SKM-1 treated with dmso at 0.1 percent for 144 hours (cell line): ENCODE results near the gene PPP1R15A.
"Not testable (repeated sequence)": the region's sequence is repeated elsewhere in the genome, so short reads cannot be mapped to it uniquely, and the experiment has no call there.

ENCODE experiments used
- DNase-seq: peaks from one replicate; lab custom pipeline; 2025; ENCODE audit not compliant: unreplicated experiment; lab: John Stamatoyannopoulos, UW

The PPP1R15A gene

DNA sequence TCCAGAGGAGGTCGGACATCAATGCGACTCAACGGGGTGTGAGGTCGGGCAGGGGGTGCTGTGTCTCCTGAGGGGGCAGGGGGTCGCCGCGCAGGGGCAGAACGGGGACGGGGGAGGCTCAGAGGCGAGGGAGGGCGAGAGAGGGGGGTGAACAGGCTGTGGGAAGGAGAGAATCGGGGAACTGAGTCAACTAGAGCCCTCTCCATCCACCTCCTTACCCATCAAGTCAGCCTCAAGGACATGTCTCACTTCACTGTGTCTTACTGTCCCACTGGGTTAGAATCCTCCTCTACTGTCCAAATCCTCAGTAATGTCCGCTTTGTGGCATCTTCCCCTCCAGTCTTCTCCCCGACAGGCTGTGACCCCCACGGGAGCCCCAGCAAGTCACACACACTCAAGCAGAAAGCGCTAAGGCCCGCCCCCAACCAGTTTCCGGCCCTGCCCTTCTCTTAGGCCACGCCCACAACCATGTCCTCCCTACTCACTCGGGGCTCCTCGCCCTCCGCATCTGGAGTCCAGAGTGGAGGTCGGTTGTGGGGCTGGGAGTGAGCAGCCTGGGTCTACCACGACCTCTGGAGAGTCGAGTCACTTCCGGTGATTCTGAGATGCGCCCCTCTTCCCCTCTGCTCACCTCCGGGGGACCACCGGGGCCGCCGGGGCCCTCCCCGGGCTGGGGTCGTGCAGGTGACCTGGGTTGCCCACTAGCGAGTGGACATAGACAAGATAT lies 13.1 kb upstream of the PPP1R15A start:
- DNase-seq, result no peak

DNA sequence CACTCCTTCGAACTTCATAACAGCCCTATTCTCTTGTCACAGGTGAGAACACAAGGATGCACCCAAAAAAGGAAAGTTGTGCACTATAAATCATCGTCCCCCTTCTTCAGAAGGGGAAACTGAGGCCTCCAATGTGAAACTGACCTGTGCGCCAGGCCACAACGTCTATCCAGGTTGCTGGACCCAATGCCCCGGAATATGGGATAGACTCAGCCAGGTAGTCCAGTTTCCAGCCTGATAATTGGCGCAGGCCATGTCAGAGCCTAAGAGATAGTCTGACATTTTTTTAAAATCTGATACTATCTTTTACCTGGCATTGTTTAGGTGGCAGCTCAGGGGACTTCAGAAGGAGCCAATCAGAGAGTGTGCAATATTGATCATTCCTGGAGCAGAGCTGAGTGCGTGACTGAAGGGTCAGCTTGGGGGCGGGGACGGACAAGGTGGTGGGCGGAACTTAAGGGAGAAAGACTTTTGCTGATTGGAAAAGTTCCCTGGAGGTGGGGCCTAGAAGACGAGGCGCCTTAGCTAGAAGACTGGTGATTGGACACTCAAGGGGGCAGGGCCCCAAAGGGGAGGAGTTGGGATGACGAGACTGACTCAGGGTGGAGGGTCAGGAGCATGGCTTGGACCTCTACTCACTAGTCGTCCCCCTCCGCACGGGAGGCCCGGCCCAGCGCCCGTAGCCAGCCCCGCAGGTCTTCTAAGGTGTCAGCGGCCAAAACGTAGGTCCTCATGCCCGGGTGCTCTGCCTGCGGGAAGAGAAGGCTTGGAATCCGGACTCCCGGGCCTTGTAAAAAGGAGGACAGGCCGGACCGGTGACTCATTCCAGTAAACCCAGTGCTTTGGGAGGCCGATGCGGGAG lies 12.3 kb upstream of the PPP1R15A start:
- DNase-seq, result no peak

DNA sequence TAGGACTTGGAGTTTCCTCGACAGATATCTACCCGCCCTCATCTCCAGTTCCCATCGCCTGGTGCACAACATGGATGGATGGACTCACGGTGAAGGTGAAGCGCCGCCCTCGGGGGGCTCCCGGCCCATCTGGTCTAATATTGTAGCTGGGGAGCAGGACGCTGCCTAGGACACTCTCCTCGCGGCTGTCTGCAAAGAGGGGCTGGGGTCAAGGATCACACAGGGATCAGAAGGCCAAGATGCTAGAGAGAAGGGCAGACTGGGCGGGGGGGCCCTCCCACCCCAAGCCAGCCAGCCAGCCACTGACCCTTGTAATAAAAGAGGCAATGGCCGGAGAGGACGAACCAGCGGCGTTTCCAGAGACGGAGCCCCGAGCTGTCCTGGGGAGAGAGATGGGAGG lies 10.9 kb upstream of the PPP1R15A start:
- no peak for DNase-seq

DNA sequence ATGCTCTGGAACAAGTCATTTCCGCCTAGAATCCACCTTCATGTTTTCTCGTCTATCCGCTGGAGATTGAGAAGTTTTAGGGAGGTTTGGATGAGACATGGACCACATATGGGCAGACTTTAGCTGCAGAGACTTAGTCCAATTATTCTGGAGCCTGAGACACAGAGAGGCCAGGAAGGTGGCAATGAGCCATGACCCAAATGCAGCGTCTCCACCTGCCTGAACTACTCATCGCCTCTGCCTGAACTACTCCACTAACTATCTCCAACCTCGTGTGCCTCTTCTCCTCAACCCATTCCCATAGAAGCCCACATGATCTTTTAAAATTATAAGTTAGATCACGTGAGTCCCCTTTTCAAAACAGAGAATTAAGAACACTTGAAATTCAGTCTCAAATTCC lies 9.4 kb upstream of the PPP1R15A start:
- no peak for DNase-seq

DNA sequence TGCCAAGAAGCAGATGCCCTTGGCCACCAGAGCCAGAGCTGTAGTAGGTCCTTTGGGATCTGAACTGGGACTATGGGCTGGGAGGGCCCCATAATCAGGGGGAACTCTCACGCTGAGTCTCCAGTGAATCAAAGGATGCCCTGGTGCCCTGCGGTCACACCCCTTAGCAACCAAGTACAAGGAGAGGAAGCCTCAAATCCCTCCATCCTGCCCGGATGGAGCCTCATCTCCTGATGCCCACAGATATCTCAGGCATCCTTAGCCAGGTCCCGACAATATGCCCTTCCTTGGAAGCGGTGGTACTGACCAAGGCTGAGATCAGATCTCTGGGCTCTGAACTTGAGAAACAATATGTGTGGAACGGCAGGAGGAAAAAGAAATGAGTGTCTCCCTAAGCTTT lies 5.5 kb upstream of the PPP1R15A start:
- DNase-seq, result no peak

DNA sequence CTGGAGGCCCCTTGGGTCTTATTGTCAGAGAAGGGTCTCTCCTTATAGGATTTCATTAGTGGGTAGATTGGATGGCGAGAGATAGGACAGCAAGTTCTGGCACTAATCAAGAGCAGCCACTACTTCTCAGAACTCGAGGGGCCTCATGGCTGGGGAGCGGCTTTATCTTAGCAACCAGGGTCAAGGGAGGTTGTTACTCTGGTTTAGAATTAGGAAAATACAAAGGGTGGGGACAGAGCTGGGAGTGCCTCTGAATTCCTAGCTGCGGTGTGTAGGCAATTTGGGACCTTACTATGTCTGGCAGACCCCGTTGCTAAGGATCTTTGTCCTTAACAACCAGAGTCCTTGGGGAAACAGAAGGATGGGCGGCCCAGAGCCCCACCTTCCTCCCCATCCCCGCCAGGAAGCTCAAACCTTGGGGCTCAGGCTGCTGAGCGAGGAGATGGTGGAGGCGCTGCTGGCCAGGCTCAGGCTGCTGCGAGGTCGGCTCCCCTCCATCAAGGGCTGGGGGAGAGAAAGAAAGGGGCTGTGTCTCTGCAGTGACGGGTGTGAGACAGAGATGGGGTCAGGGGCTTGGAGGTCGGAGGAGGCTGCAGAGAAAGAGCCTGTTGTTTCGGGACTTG lies 5.0 kb upstream of the PPP1R15A start:
- DNase-seq, result no peak

DNA sequence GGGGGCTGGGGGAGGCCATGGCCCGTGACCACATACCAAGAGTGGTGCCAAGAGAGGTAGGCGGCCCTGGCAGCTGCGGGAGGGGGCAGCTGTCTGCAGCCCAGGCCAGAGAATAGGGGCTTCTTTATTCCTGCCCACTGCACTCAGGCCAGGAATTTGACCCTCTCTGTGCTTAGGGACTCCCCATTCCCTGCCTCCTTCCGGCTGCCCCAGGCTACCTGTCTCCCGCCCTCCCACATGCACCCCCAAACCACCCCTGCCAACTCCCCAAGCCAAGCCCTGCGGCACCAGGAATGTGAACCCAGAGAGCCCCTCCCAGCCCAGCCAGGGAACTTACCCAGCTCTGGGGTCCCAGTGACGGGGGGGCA lies 4.5 kb upstream of the PPP1R15A start:
- no peak for DNase-seq

DNA sequence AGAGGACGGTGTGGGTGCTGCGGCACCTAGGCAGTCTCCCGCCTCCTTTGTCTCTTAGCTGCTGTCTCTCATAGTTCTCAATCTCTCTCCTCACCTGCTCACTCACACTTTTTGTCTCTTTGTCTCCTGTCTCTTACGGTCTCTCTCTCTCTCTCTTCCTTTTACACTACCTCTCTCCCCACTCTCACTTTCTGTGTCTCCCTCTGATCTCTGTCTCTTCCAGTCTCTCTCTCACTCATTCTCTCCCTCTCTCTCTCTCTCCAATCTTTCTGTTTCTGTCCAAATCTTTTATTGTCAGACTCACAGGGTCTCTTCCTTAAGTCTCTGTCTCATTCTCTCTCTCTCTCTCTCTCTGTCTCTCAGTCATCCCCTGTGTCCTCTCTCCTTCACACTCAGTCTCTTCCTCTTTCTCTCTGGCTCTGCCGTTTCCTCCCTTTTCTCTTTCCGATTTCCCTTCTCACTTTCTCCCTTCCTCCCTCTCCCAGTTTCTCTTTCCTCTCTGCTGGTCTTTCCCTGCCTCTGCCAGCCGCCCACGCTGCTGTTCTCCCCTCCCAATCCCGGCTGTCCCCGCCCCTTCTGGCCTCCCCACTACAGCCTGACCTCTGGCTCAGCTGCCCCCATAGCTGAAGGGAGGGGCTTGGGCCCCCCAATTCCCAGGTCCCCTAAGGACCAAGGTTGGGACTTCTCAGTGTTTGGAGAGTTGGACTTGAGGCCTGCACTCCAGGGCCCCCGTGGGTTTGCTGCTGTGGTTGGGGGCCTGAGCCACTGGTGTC lies 3.9 kb upstream of the PPP1R15A start, which contains the start of gene PLEKHA4:
TSS of gene PLEKHA4 (minus strand) at position 504 of the 773 bp plus-strand sequence. CDS start 997 bp downstream, outside the sequence.
- no peak for DNase-seq

DNA sequence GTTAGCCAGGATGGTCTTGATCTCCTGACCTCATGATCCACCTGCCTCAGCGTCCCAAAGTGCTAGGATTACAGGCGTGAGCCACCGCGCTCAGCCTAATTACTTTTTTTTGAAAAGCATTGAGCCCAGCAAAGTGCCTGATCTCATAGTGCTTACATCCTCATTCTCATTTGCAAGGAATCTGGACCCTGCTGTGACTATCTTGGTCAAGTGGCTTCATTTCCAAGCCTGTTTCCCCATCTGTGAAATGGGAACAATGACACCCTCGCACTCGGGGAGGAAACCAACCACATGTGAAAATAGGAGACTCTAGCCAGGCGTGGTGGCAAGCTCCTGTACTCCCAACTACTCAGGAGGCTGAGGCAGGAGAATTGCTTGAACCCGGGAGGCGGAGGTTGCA lies 2.2 kb upstream of the PPP1R15A start:
- DNase-seq, result no peak

DNA sequence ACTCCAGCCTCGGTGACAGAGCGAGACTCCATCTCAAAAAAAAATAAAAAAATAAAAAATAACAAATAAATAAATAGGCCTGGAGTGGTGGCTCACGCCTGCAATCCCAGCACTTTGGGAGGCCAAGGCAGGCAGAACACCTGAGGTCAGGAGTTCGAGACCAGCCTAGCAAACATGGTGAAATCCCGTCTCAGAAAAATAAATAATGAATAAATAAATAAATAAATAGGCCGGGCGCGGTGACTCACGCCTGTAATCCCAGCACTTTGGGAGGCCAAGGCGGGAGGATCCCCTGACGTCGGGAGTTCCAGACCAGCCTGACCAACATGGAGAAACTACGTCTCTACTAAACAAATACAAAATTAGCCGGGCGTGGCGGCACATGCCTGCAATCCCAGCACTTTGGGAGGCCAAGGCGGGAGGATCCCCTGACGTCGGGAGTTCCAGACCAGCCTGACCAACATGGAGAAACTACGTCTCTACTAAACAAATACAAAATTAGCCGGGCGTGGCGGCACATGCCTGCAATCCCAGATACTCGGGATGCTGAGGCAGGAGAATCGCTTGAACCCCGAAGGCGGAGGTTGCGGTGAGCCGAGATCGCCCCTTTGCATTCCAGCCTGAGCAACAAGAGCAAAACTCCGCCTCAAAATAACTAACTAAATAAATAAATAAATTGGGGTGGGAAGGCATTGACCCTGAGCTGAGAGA lies 595 bp upstream of the PPP1R15A start:
- DNase-seq, result not testable (repeated sequence)

DNA sequence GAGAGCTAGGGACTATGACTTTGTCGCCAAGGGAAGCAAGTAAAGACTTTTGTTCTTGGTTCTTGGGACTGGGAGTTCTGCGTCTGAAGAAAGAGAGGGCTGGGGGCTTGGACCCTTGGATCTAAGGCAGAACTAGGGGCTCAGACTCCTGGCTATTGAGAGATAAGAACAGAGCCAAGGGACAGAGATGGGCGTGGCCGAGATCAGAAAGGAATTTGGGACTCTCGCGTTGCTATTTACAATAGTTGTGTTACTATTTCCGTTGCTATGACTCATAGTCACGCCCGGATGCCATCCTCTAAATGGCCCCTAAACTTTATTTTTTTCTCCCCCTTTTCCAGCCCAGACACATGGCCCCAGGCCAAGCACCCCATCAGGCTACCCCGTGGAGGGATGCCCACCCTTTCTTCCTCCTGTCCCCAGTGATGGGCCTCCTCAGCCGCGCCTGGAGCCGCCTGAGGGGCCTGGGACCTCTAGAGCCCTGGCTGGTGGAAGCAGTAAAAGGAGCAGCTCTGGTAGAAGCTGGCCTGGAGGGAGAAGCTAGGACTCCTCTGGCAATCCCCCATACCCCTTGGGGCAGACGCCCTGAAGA lies 759 bp downstream of the PPP1R15A start:
- peak; percentile 53 for DNase-seq

DNA sequence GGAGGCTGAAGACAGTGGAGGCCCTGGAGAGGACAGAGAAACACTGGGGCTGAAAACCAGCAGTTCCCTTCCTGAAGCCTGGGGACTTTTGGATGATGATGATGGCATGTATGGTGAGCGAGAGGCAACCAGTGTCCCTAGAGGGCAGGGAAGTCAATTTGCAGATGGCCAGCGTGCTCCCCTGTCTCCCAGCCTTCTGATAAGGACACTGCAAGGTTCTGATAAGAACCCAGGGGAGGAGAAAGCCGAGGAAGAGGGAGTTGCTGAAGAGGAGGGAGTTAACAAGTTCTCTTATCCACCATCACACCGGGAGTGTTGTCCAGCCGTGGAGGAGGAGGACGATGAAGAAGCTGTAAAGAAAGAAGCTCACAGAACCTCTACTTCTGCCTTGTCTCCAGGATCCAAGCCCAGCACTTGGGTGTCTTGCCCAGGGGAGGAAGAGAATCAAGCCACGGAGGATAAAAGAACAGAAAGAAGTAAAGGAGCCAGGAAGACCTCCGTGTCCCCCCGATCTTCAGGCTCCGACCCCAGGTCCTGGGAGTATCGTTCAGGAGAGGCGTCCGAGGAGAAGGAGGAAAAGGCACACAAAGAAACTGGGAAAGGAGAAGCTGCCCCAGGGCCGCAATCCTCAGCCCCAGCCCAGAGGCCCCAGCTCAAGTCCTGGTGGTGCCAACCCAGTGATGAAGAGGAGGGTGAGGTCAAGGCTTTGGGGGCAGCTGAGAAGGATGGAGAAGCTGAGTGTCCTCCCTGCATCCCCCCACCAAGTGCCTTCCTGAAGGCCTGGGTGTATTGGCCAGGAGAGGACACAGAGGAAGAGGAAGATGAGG lies 1.5 kb downstream of the PPP1R15A start:
- DNase-seq, result no peak

DNA sequence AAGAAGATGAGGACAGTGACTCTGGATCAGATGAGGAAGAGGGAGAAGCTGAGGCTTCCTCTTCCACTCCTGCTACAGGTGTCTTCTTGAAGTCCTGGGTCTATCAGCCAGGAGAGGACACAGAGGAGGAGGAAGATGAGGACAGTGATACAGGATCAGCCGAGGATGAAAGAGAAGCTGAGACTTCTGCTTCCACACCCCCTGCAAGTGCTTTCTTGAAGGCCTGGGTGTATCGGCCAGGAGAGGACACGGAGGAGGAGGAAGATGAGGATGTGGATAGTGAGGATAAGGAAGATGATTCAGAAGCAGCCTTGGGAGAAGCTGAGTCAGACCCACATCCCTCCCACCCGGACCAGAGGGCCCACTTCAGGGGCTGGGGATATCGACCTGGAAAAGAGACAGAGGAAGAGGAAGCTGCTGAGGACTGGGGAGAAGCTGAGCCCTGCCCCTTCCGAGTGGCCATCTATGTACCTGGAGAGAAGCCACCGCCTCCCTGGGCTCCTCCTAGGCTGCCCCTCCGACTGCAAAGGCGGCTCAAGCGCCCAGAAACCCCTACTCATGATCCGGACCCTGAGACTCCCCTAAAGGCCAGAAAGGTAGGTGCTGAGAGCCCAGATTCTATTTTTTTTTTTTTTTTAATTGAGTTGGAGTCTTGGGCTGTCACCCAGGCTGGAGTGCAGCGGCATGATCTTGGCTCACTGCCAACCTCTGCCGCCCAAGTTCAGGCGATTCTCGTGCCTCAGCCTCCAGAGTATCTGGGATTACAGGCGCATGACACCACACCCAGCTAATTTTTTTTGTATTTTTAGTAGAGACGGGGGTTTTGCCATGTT lies 2.3 kb downstream of the PPP1R15A start:
- DNase-seq, result no peak

DNA sequence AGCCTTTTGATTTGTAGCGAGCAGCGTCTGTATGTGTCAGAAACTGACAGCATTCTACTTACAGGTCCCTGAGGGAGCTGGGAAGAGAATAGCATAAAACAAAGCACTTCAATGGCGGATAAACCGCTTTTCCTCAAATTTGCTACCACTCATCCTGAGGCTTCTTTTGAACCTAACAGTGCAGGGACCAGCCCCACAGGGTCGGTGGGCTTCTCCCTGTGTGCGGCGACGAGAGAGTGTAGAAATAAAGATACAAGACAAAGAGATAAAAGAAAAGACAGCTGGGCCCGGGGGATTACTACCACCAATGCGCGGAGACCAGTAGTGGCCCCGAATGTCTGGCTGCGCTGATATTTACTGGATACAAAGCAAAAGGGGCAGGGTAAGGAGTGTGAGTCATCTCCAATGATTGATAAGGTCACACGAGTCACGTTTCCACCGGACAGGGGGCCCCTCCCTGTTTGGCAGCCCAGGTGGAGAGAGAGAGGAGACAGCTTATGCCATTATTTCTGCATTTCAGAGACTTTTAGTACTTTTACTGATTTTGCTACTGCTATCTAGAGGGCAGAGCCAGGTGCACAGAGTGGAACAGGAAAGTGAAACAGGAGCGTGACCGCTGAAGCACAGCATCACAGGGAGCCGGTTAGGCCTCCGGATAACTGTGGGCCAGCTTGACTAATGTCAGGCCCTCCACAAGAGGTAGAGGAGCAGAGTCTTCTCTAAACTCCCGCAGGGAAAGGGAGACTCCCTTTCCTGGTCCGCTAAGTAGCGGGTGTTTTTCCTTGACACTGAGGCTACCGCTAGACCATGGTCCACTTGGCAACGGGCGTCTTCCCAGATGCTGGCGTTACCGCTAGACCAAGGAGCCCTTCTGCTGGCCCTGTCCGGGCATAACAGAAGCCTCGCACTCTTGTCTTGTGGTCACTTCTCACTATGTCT lies 4.1 kb downstream of the PPP1R15A start:
- DNase-seq, result not testable (repeated sequence)

DNA sequence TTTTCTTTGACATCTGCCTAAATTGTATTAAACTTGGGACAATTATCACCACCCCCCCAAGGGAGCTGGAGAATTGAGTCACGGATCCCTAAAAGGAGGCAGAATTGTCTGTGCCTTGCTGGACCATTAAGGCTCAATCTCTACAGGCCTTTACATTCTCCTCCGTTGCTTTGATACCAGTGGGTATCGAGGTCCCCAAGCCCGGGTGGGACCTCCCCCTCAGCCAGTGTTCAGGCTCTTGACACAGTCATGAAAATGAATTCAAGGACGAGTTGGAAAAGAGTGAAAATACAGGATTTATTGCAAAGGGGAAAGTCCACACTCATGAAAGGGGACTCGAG lies 5.6 kb downstream of the PPP1R15A start:
- DNase-seq, result no peak

DNA sequence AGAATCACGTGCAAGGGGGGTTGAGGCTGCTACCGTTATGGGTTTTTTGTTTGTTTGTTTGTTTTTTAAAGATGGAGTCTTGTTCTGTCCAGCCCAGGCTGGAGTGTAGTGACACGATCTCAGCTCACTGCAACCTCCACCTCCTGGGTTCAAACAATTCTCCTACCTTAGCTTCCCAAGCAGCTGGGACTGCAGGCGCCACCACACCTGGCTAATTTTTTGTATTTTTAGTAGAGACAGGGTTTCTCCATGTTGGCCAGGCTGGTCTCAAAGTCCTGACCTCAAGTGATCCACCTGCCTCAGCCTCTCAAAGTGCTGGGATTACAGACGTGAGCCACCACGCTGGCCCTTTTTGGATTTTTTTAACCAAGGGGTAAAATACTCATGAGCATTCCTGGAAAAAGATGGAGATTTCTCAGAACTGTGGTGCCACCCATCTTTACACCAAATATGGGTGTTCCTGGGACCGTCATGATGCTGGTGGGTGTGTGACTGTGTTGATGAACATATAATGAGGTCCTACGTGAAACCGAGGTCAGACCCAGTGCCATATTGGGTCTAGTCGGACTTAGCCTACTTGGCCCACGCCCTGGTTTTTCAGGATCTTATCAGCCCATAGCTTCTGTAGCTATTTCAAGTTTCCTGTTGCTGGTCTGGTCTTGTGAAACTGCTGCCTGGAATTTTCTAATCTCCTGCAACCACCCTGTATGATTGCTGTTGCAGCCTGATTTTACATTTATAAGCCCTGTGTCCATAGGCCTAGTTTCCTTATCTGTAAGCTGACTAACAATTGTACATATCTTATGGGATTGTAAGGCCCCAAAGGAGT lies 6.2 kb downstream of the PPP1R15A start:
- no peak for DNase-seq
